Effector memory CD4-positive, alpha-beta T cell (primary cell): ENCODE data around the gene CFI.

Source experiments
- DNase-seq, 3 donors: peaks; one replicate each; pipeline ENCODE4 v3.0.0-alpha.2; 2020
- H3K27ac ChIP-seq: 2 replicates; pipeline ENCODE4 v1.7.0; 2013; ENCODE audit warnings: mild to moderate bottlenecking, low read length, moderate library complexity; ENCODE audit not compliant: insufficient read depth, poor library complexity, severe bottlenecking
- H3K27me3 ChIP-seq: replicated peaks from 2 replicates; pipeline ENCODE4 v1.7.0; 2013; ENCODE audit warnings: mild to moderate bottlenecking, low read length; ENCODE audit not compliant: insufficient read depth, control insufficient read depth, poor library complexity, severe bottlenecking
- H3K36me3 ChIP-seq: 2 replicates; pipeline ENCODE4 v1.7.0; 2013; ENCODE audit warnings: mild to moderate bottlenecking, low read length, moderate library complexity; ENCODE audit not compliant: control insufficient read depth, insufficient read depth
- H3K4me1 ChIP-seq: 2 replicates; pipeline ENCODE4 v1.7.0; 2013; ENCODE audit warnings: low read length, mild to moderate bottlenecking; ENCODE audit not compliant: control insufficient read depth, insufficient read depth, poor library complexity, severe bottlenecking
- H3K4me3 ChIP-seq: 2 replicates; pipeline ENCODE4 v1.7.0; 2013; ENCODE audit warnings: low read length, low read depth, mild to moderate bottlenecking; ENCODE audit not compliant: insufficient read depth, poor library complexity, severe bottlenecking
- H3K9me3 ChIP-seq: 2 replicates; pipeline ENCODE4 v1.7.0; 2013; ENCODE audit warnings: mild to moderate bottlenecking, low read length, moderate library complexity; ENCODE audit not compliant: control insufficient read depth

The CFI gene

GRCh38 chr4:109820563-109820962 is 18.8 kb upstream of the CFI start:
- H3K36me3 ChIP-seq = peaks cover 32% of the 10 kb centered on the region
- DNase-seq = no peak

GRCh38 chr4:109818268-109818667 is 16.5 kb upstream of the CFI start:
- H3K27ac ChIP-seq = no peak overlapping the region
- H3K27me3 ChIP-seq = no peaks in the 10 kb centered on the region
- H3K4me3 ChIP-seq = no peak overlapping the region
- H3K4me1 ChIP-seq = peaks cover 5% of the 10 kb centered on the region
- DNase-seq = no peak
- peaks cover 20% of the 10 kb centered on the region for H3K36me3 ChIP-seq
- no peaks in the 10 kb centered on the region for H3K9me3 ChIP-seq

More at GRCh38 chr4:109820563-109820962, 18.8 kb upstream of the CFI start:
- H3K9me3 ChIP-seq = no peaks in the 10 kb centered on the region
- no peak overlapping the region for H3K4me3 ChIP-seq
- H3K27ac ChIP-seq = no peak overlapping the region
- no peaks in the 10 kb centered on the region for H3K27me3 ChIP-seq
- H3K4me1 ChIP-seq = peaks cover 5% of the 10 kb centered on the region

- no peak overlapping the region for H3K4me3 ChIP-seq
- DNase-seq = no peak
- H3K27ac ChIP-seq = no peak overlapping the region
- no peaks in the 10 kb centered on the region for H3K9me3 ChIP-seq
- no peaks in the 10 kb centered on the region for H3K27me3 ChIP-seq
- peaks cover 5% of the 10 kb centered on the region for H3K4me1 ChIP-seq
- peaks cover 10% of the 10 kb centered on the region for H3K36me3 ChIP-seq
Measured at GRCh38 chr4:109816894-109817293, 15.1 kb upstream of the CFI start.

GRCh38 chr4:109816082-109816442 is 14.3 kb upstream of the CFI start:
- H3K36me3 ChIP-seq = peaks cover 9% of the 10 kb centered on the region
- DNase-seq = peak; percentile 22 to 34 (median 27)
- H3K27ac ChIP-seq = peak overlapping the region; percentile 88
- peak overlapping the region; percentile 84 for H3K4me3 ChIP-seq
- H3K4me1 ChIP-seq = peaks cover 5% of the 10 kb centered on the region
- no peaks in the 10 kb centered on the region for H3K9me3 ChIP-seq
- H3K27me3 ChIP-seq = no peaks in the 10 kb centered on the region

- Histone ChIP-seq H3K4me3 (peak within 1 kb of the TSS; percentile 84), H3K36me3 (peaks cover 7% of the 10 kb centered on the region), H3K27me3 (no peaks in the 10 kb centered on the region)
Measured at GRCh38 chr4:109815151-109816081, 13.6 kb upstream of the CFI start, which contains the start of gene GAR1. Gene GAR1, plus strand, starts transcription at chr4:109815762. Its CDS starts 403 bp downstream, at chr4:109816165.

GRCh38 chr4:109811707-109812106 is 9.9 kb upstream of the CFI start:
- H3K9me3 ChIP-seq = no peaks in the 10 kb centered on the region
- DNase-seq = no peak
- H3K27ac ChIP-seq = no peak overlapping the region
- H3K4me3 ChIP-seq = no peak overlapping the region
- no peaks in the 10 kb centered on the region for H3K36me3 ChIP-seq
- peaks cover 5% of the 10 kb centered on the region for H3K4me1 ChIP-seq
- H3K27me3 ChIP-seq = no peaks in the 10 kb centered on the region

More at GRCh38 chr4:109815151-109816081, 13.6 kb upstream of the CFI start, which contains the start of gene GAR1:
- Histone ChIP-seq H3K27ac (peak within 1 kb of the TSS; percentile 88), H3K9me3 (no peaks in the 10 kb centered on the region), H3K4me1 (peaks cover 5% of the 10 kb centered on the region)
- DNase-seq = peak; percentile 75 to 85 (median 81)

- Histone ChIP-seq H3K4me1 (no peaks in the 10 kb centered on the region), H3K27ac (no peak overlapping the region), H3K36me3 (no peaks in the 10 kb centered on the region), H3K4me3 (no peak overlapping the region), H3K27me3 (no peaks in the 10 kb centered on the region), H3K9me3 (no peaks in the 10 kb centered on the region)
- DNase-seq = no peak
Measured at GRCh38 chr4:109810552-109811387, 9.0 kb upstream of the CFI start.

GRCh38 chr4:109809655-109810054 is 7.9 kb upstream of the CFI start:
- H3K27me3 ChIP-seq = no peaks in the 10 kb centered on the region
- H3K9me3 ChIP-seq = no peaks in the 10 kb centered on the region
- no peak overlapping the region for H3K4me3 ChIP-seq
- H3K27ac ChIP-seq = no peak overlapping the region
- no peaks in the 10 kb centered on the region for H3K4me1 ChIP-seq
- no peaks in the 10 kb centered on the region for H3K36me3 ChIP-seq
- no peak for DNase-seq

GRCh38 chr4:109803924-109804571 is 2.2 kb upstream of the CFI start:
- no peaks in the 10 kb centered on the region for H3K4me1 ChIP-seq
- H3K36me3 ChIP-seq = no peaks in the 10 kb centered on the region
- no peaks in the 10 kb centered on the region for H3K9me3 ChIP-seq
- no peak overlapping the region for H3K27ac ChIP-seq
- H3K4me3 ChIP-seq = no peak overlapping the region
- H3K27me3 ChIP-seq = no peaks in the 10 kb centered on the region
- no peak for DNase-seq
